ENCODE results near the gene ANGPTL8. TPM values are rescaled to one million over a fixed set of nuclear protein-coding genes. Genes with fewer than 3 reads are reported as not detected.

The ANGPTL8 gene
- total RNA-seq, result not detected
- long read RNA-seq, partial matches to known transcripts, result 0 of 1 reads
- long read RNA-seq, other reads (novel, unspliced or antisense), result 1 of 1 reads

GRCh38 chr19:11239377-11240000 is at the start of gene ANGPTL8:
Gene ANGPTL8 (plus strand): TSS chr19:11239619. CDS start chr19:11239638, 19 bp downstream.
- DNase-seq (ENCODE audit: low spot score), result no peak
- intact Hi-C loops (cut with DNase I), result no loop called here

GRCh38 chr19:11190501-11190900 is 48.9 kb upstream of the ANGPTL8 start:
- intact Hi-C loops (cut with DNase I), result no loop called here
- DNase-seq (ENCODE audit: low spot score), result no peak

GRCh38 chr19:11191273-11191755 is 48.1 kb upstream of the ANGPTL8 start:
- DNase-seq (ENCODE audit: low spot score), result peak; percentile 86

GRCh38 chr19:11191934-11192333 is 47.5 kb upstream of the ANGPTL8 start:
- no peak for DNase-seq (ENCODE audit: low spot score)
- intact Hi-C loops (cut with DNase I), result no loop called here

More at GRCh38 chr19:11191273-11191755, 48.1 kb upstream of the ANGPTL8 start:
- intact Hi-C loops (cut with DNase I), result no loop called here

GRCh38 chr19:11192957-11193939 is 46.2 kb upstream of the ANGPTL8 start:
- DNase-seq (ENCODE audit: low spot score), result no peak
- intact Hi-C loops (cut with DNase I), result no loop called here

GRCh38 chr19:11194173-11194572 is 45.2 kb upstream of the ANGPTL8 start:
- intact Hi-C loops (cut with DNase I), result no loop called here

GRCh38 chr19:11194656-11195558 is 44.5 kb upstream of the ANGPTL8 start:
- intact Hi-C loops (cut with DNase I), result no loop called here
- no peak for DNase-seq (ENCODE audit: low spot score)

More at GRCh38 chr19:11194173-11194572, 45.2 kb upstream of the ANGPTL8 start:
- no peak for DNase-seq (ENCODE audit: low spot score)

- no peak for DNase-seq (ENCODE audit: low spot score)
- intact Hi-C loops (cut with DNase I), result no loop called here
These were observed 43.7 kb upstream of the ANGPTL8 start for GRCh38 chr19:11195681-11196080.

GRCh38 chr19:11196406-11197287 is 42.8 kb upstream of the ANGPTL8 start:
- intact Hi-C loops (cut with DNase I), result no loop called here
- no peak for DNase-seq (ENCODE audit: low spot score)

GRCh38 chr19:11197291-11198174 is 41.9 kb upstream of the ANGPTL8 start, which contains the start of gene KANK2:
Gene KANK2 (minus strand): TSS chr19:11197545. CDS start chr19:11194511, 3,034 bp downstream.
- intact Hi-C loops (cut with DNase I), result no loop called here
- DNase-seq (ENCODE audit: low spot score), result peak; percentile 92

GRCh38 chr19:11198175-11198534 is 41.3 kb upstream of the ANGPTL8 start:
- intact Hi-C loops (cut with DNase I), result no loop called here
- DNase-seq (ENCODE audit: low spot score), result no peak

- DNase-seq (ENCODE audit: low spot score), result no peak
- intact Hi-C loops (cut with DNase I), result no loop called here
These were observed 40.5 kb upstream of the ANGPTL8 start for GRCh38 chr19:11198769-11199424.

- DNase-seq (ENCODE audit: low spot score), result no peak
- intact Hi-C loops (cut with DNase I), result no loop called here
These were observed 39.9 kb upstream of the ANGPTL8 start for GRCh38 chr19:11199517-11199916.

- intact Hi-C loops (cut with DNase I), result loop anchor here (10.0 kb wide), 1 partner anchor 165 kb away; no protein-coding TSS in a partner anchor
- DNase-seq (ENCODE audit: low spot score), result no peak
These were observed 39.3 kb upstream of the ANGPTL8 start for GRCh38 chr19:11200015-11200574.

GRCh38 chr19:11200931-11201330 is 38.5 kb upstream of the ANGPTL8 start:
- DNase-seq (ENCODE audit: low spot score), result no peak
- intact Hi-C loops (cut with DNase I), result loop anchor here (10.0 kb wide), 1 partner anchor 166 kb away; no protein-coding TSS in a partner anchor

GRCh38 chr19:11201791-11202190 is 37.6 kb upstream of the ANGPTL8 start:
- intact Hi-C loops (cut with DNase I), result loop anchor here (10.0 kb wide), 1 partner anchor 167 kb away; no protein-coding TSS in a partner anchor
- no peak for DNase-seq (ENCODE audit: low spot score)

Data from cardiac septum (tissue), 1 donor.